H9 (cell line): ENCODE measurements around the gene KCNK13. TPM values are rescaled to one million over a fixed set of nuclear protein-coding genes. Genes with fewer than 3 reads are reported as not detected.

Source experiments
- DNase-seq: peaks from one replicate; pipeline ENCODE4 v3.0.0-alpha.2; 2017
- H2AFZ ChIP-seq: one replicate; pipeline ENCODE4 v1.6.1; 2013; ENCODE audit warnings: mild to moderate bottlenecking, low read length, control low read depth, moderate library complexity
- H2AK5ac ChIP-seq: 2 replicates; pipeline ENCODE4 v1.6.1; 2013; ENCODE audit warnings: low read length, control low read depth, mixed read lengths; ENCODE audit not compliant: insufficient read length
- H2BK120ac ChIP-seq: one replicate; pipeline ENCODE4 v1.6.1; 2013; ENCODE audit warnings: low read depth, mild to moderate bottlenecking, low read length, control low read depth, inconsistent platforms; ENCODE audit not compliant: poor library complexity, severe bottlenecking
- H2BK12ac ChIP-seq: 2 replicates; pipeline ENCODE4 v1.6.1; 2013; ENCODE audit warnings: low read length, control low read depth, mixed read lengths, low read depth; ENCODE audit not compliant: insufficient read length
- H2BK15ac ChIP-seq: 2 replicates; pipeline ENCODE4 v1.6.1; 2013; ENCODE audit warnings: low read depth, low read length, control low read depth
- H2BK20ac ChIP-seq: one replicate; pipeline ENCODE4 v1.6.1; 2013; ENCODE audit warnings: low read depth, mild to moderate bottlenecking, low read length, control low read depth, inconsistent platforms; ENCODE audit not compliant: poor library complexity, severe bottlenecking
- H2BK5ac ChIP-seq: 2 replicates; pipeline ENCODE4 v1.6.1; 2013; ENCODE audit warnings: low read length, control low read depth, mixed read lengths; ENCODE audit not compliant: insufficient read length
- H3K14ac ChIP-seq: 2 replicates; pipeline ENCODE4 v1.6.1; 2013; ENCODE audit warnings: low read length, control low read depth; ENCODE audit not compliant: insufficient read depth
- H3K18ac ChIP-seq: 2 replicates; pipeline ENCODE4 v1.6.1; 2013; ENCODE audit warnings: low read depth, mild to moderate bottlenecking, mixed read lengths, low read length, control low read depth; ENCODE audit not compliant: insufficient read length
- H3K23ac ChIP-seq: 2 replicates; pipeline ENCODE4 v1.6.1; 2013; ENCODE audit warnings: low read length, control low read depth, mixed read lengths, low read depth; ENCODE audit not compliant: insufficient read length
- H3K23me2 ChIP-seq: 2 replicates; pipeline ENCODE4 v1.6.1; 2013; ENCODE audit warnings: low read depth, mild to moderate bottlenecking, mixed read lengths, low read length, control low read depth; ENCODE audit not compliant: insufficient read length, poor library complexity, severe bottlenecking
- H3K27ac ChIP-seq: 2 replicates; pipeline ENCODE4 v1.5.1; 2013; ENCODE audit warnings: low read length, control low read depth, mixed read lengths, low read depth; ENCODE audit not compliant: insufficient read length
- H3K27me3 ChIP-seq: 2 replicates; pipeline ENCODE4 v1.6.1; 2013; ENCODE audit warnings: low read length, control low read depth, inconsistent platforms; ENCODE audit not compliant: insufficient read depth
- H3K4ac ChIP-seq: 2 replicates; pipeline ENCODE4 v1.6.1; 2013; ENCODE audit warnings: low read depth, mild to moderate bottlenecking, control low read depth, inconsistent platforms, low read length, moderate library complexity
- H3K4me1 ChIP-seq: 2 replicates; pipeline ENCODE4 v1.6.1; 2013; ENCODE audit warnings: low read length, control low read depth, inconsistent platforms; ENCODE audit not compliant: insufficient read depth
- H3K4me2 ChIP-seq: 2 replicates; pipeline ENCODE4 v1.6.1; 2013; ENCODE audit warnings: low read length, control low read depth, mixed read lengths; ENCODE audit not compliant: insufficient read length, insufficient read depth
- H3K56ac ChIP-seq: 2 replicates; pipeline ENCODE4 v1.6.1; 2013; ENCODE audit warnings: low read depth, mild to moderate bottlenecking, mixed read lengths, low read length, control low read depth; ENCODE audit not compliant: insufficient read length
- H3K79me1 ChIP-seq: 2 replicates; pipeline ENCODE4 v1.6.1; 2013; ENCODE audit warnings: low read depth, mild to moderate bottlenecking, moderate library complexity, low read length, control low read depth, inconsistent platforms; ENCODE audit not compliant: insufficient read depth, poor library complexity, severe bottlenecking
- H3K79me2 ChIP-seq: 2 replicates; pipeline ENCODE4 v1.6.1; 2013; ENCODE audit warnings: low read length, control low read depth, inconsistent platforms; ENCODE audit not compliant: insufficient read depth
- H3K9ac ChIP-seq: 2 replicates; pipeline ENCODE4 v1.6.1; 2013; ENCODE audit warnings: low read length, control low read depth, mixed read lengths; ENCODE audit not compliant: insufficient read length; ENCODE audit errors: extremely low read depth
- H3K9me3 ChIP-seq: one replicate; pipeline ENCODE4 v1.6.1; 2013; ENCODE audit warnings: low read depth, low read length, inconsistent platforms; ENCODE audit not compliant: control insufficient read depth
- H3T11ph ChIP-seq: one replicate; pipeline ENCODE4 v1.6.1; 2013; ENCODE audit warnings: mild to moderate bottlenecking, low read length, control low read depth, inconsistent platforms
- H4K20me1 ChIP-seq: one replicate; pipeline ENCODE4 v1.6.1; 2013; ENCODE audit not compliant: control insufficient read depth, insufficient read length, insufficient read depth
- H4K5ac ChIP-seq: 2 replicates; pipeline ENCODE4 v1.6.1; 2013; ENCODE audit warnings: low read depth, mild to moderate bottlenecking, mixed read lengths, low read length, control low read depth; ENCODE audit not compliant: insufficient read length
- H4K8ac ChIP-seq: replicated peaks from 2 replicates; pipeline ENCODE4 v1.6.1; 2013; ENCODE audit warnings: low read length, control low read depth, mixed read lengths, low read depth; ENCODE audit not compliant: insufficient read length
- H4K91ac ChIP-seq: 2 replicates; pipeline ENCODE4 v1.6.1; 2013; ENCODE audit warnings: low read depth, mild to moderate bottlenecking, moderate library complexity, mixed read lengths, low read length, control low read depth; ENCODE audit not compliant: insufficient read length
- H3K27ac Mint-ChIP-seq, 3 experiments: 2 replicates in 2 of 3; 3 replicates in 1 of 3; pipeline ENCODE4 v1.8.0; 2020 to 2021; ENCODE audit warnings: mixed read lengths in 3 of 3, mild to moderate bottlenecking in 1 of 3, moderate library complexity in 1 of 3
- H3K27me3 Mint-ChIP-seq: 2 replicates; pipeline ENCODE4 v1.8.0; 2021; ENCODE audit warnings: low read depth, mild to moderate bottlenecking, moderate library complexity, mixed read lengths
- H3K36me3 Mint-ChIP-seq, 3 experiments: 2 replicates in 2 of 3; 3 replicates in 1 of 3; pipeline ENCODE4 v1.8.0; 2020 to 2021; ENCODE audit warnings: low read depth in 3 of 3, mixed read lengths in 3 of 3; ENCODE audit not compliant: insufficient read depth in 1 of 3
- H3K4me1 Mint-ChIP-seq, 2 experiments: 2 replicates each; pipeline ENCODE4 v1.8.0; 2020; ENCODE audit warnings: mixed read lengths in 2 of 2
- H3K4me3 Mint-ChIP-seq, 2 experiments: 2 replicates in 1 of 2; 3 replicates in 1 of 2; pipeline ENCODE4 v1.8.0; 2020 to 2021; ENCODE audit warnings: mild to moderate bottlenecking in 2 of 2, mixed read lengths in 2 of 2, moderate library complexity in 1 of 2
- H3K9me3 Mint-ChIP-seq, 2 experiments: 2 replicates in 1 of 2; 3 replicates in 1 of 2; pipeline ENCODE4 v1.8.0; 2020; ENCODE audit warnings: mild to moderate bottlenecking in 2 of 2, mixed read lengths in 2 of 2, moderate library complexity in 1 of 2
- CTCF ChIP-seq: fragments of 200-600 bp; sonication (generic); conservative IDR thresholded peaks from 3 replicates; pipeline ENCODE4 v1.8.0; 2021; ENCODE audit warnings: antibody characterized with exemption, mild to moderate bottlenecking
- WGBS: extraction: QIAGEN DNeasy Blood & Tissue Kit; methylation state at CpG from one replicate; pipeline ENCODE4 v1.1.7; 2013; ENCODE audit warnings: missing lambda C conversion rate, low lambda C conversion rate, mixed read lengths; ENCODE audit not compliant: insufficient read length; ENCODE audit errors: extremely low coverage; 5-methylcytosine and 5-hydroxymethylcytosine counted together
- total RNA-seq: library from RNA; stranded (reverse); gene quantifications from 2 replicates; pipeline ENCODE4 v1.2.1, GENCODE V29; 2021

KCNK13 gene
- total RNA-seq, 1 experiment from 2014 or later, result 0.39 TPM

DNA sequence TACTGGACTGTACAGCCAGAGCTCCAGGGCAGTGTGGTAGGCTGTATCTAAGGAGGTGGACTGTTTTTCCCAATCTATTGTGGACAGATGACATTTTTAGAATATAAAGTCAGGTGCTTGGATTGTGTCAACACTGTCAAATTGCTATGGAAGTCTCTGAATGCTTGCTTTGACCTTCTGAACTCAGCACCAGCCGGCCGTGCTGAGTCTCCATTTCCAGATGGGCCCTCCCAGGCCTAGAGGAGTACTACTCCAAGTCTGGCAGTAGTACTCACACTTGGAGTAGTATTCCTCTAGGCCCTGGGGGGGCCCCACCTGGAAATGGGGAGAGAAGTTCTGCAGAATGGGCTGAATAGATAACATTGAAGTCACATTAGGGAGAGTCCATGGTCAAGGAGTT lies 16.2 kb upstream of the KCNK13 start:
- Histone ChIP-seq H3K23me2 (no peaks in the 10 kb centered on the region), H3K79me1 (no peaks in the 10 kb centered on the region), H3K14ac (no peak overlapping the region), H3K9me3 (no peaks in the 10 kb centered on the region), H4K91ac (no peak overlapping the region), H2BK12ac (no peak overlapping the region), H3K4me1 (no peaks in the 10 kb centered on the region), H2AFZ (no peak overlapping the region), H3K56ac (no peak overlapping the region), H3K4ac (no peak overlapping the region), H3K9ac (no peak overlapping the region), H2BK15ac (no peak overlapping the region), H2AK5ac (no peak overlapping the region), H3K23ac (no peak overlapping the region), H3K79me2 (no peaks in the 10 kb centered on the region), H3K4me2 (no peak overlapping the region), H4K5ac (no peak overlapping the region), H4K8ac (no peak overlapping the region), H4K20me1 (no peaks in the 10 kb centered on the region), H2BK20ac (no peak overlapping the region), H2BK5ac (no peak overlapping the region), H3K27me3 (no peaks in the 10 kb centered on the region; the same call in 1 of the 2 replicates), H3K27ac (no peak overlapping the region), H3K18ac (no peak overlapping the region), H2BK120ac (no peak overlapping the region), H3T11ph (no peak overlapping the region)
- no CpG with 5 or more reads among the region's 2 CpGs for WGBS
- Mint-ChIP-seq H3K9me3 (no peaks in the 10 kb centered on the region), H3K27me3 (no peaks in the 10 kb centered on the region), H3K27ac (no peak overlapping the region; a peak in 1 of 7 replicates), H3K4me3 (no peak overlapping the region), H3K36me3 (peaks cover 0 to 14% (median 0%) of the 10 kb centered on the region in 3 experiments; a peak in 4 of 7 replicates), H3K4me1 (peaks cover 2 to 5% of the 10 kb centered on the region in 2 experiments; a peak in 3 of 4 replicates)
- DNase-seq, result no peak
- TF ChIP-seq CTCF, result no peak
